Activated naive CD8-positive, alpha-beta T cell treated with anti-CD3 and anti-CD28 coated beads, Interleukin-2, amount 50 U/mL, for 16 hours (primary cell): ENCODE measurements around the gene CAPZA1.

Source experiments
- DNase-seq: peaks from one replicate; pipeline ENCODE4 v3.0.0-alpha.2; 2020; ENCODE audit warnings: low read depth, low spot score

The CAPZA1 gene

DNA sequence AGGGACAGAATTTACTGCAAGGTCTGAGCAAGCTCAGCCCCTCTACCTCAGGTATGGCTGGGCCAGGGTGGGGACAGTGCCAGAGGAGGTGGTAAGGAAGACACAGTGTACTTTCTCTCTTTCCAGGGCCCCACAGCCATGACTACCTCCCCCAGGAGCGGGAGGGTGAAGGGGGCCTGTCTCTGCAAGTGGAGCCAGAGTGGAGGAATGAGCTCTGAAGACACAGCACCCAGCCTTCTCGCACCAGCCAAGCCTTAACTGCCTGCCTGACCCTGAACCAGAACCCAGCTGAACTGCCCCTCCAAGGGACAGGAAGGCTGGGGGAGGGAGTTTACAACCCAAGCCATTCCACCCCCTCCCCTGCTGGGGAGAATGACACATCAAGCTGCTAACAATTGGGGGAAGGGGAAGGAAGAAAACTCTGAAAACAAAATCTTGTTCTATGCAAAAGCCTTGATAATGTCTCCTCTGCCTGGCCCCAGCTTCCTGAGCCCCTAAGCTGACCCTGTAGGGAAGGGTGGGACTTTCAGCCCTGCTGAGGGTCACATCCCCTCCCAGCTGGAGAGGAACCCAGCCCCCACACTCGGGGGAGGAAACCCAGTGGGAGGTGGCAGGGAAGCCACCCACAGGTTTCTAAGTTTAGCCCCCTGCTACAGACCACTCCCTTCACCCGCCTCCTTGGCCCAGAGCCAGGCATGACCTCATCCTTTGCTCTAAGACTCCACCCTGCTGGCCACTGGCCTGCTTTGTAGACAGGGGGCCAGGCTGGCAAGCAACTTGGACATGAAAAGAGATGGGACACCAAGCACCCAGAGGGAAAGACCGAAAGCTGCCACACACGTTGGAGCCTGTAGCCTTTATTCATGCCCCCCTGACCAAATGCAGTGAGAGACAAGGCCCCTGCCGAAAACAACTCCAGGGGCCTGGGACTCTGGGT lies 80.9 kb downstream of the CAPZA1 start:
- peak; percentile 28 for DNase-seq

DNA sequence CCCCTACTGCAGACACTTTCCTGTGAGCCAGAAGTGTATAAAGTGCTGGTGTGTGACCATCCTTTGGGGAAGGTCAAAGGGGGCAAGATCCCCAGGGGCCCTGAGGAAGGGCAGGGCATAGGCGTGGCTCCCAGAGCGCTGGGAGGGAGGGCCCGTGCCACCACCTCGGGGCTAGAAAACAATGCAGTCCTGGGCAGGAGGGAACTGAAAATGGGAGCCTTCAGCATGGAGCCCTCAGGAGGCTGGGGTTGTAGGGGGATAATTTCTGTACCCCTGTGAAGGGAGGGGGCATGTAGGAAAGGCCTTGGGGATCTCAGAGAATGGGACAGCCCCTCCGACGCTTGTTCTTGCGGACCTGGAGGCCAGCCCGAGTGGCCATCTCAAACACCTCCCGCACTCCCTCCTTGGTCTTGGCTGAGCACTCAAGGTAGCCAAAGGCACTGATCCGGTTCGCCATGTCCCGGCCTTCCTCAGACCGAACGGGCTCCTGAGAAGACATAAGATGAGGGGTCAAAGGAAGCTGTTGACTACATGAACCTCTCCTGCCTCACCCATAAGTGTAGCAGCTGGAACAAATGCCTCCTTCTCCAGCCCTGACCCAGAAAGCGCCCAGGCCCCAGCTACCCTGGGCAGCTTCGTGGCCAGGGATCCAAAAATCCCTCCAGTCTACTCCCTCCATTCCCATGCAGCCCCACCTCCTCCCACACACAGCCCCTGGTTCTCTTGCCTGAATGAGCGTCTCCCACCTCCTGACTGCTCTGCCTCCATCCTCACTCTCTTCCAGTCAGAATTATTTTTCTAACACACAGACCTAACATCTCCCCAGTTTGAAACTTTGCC lies 81.8 kb downstream of the CAPZA1 start:
- no peak for DNase-seq

DNA sequence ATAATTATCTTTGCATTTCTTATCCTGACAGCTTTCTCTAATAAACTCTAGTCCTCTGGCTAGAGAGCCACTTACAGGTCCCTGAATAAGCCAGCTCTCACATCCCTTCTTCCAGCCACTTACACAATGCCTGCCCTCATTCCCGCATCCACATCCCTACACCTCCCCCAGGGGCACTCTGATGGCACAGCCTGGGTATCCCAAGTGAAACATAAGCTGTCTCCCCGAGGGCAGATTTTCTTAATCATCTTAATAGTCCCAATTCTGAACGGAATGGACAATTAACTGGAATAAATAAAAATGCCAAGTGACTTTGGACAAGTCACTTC lies 82.4 kb downstream of the CAPZA1 start:
- DNase-seq: no peak

DNA sequence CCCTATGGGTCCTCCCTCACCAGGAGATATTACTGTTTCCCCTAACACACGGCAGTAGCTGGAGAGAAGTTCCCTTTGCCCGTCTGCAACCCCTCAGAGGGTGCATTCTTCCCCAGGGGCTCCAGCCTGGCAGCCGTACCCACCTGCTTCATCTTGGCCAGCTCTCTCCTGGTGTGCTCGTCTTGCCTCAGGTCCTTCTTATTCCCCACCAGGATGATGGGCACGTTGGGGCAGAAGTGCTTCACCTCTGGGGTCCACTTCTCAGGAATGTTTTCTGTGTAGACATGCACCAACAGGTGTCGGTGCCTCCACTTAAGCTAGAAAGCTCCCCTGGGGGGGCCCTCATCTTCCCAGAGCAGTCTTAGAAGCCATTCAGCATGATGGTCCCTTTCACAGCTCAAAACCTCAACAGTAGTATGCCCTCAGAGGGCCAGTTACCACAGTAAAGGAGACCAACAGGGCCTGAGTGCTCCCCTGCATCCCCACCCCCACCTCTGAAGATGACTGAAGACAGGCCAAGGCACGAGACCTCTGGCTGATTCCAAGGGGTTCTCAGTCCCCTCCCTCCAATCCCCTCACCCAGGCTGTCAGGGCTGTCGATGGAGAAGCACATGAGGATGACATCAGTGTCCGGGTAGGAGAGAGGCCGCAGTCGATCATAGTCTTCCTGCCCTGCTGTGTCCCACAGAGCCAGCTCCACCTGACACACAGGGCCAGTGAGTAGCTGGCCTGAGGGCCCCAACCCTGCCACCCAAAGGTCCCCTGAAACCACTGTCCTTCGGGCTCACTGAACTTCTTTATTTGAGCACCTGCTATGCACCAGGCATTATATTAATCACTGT lies 83.0 kb downstream of the CAPZA1 start:
- no peak for DNase-seq

DNA sequence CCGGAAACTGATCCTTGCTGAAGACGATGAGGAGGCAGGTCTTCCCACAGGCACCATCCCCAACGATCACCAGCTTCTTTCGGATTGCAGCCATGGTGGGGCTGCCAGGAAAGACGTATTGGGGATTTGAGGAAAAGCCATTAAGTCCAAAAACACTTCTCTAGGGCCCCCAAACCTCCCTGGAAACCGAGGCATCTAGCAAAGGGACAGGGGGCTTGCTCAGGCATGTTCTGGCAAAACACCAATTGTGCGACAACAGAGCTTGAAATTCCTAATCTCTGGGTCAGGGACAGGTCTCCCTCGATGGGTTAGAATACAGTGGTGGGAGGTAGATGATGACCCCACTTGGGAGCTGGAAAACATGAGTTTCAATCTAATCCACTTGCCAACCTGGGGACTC lies 84.1 kb downstream of the CAPZA1 start:
- no peak for DNase-seq

DNA sequence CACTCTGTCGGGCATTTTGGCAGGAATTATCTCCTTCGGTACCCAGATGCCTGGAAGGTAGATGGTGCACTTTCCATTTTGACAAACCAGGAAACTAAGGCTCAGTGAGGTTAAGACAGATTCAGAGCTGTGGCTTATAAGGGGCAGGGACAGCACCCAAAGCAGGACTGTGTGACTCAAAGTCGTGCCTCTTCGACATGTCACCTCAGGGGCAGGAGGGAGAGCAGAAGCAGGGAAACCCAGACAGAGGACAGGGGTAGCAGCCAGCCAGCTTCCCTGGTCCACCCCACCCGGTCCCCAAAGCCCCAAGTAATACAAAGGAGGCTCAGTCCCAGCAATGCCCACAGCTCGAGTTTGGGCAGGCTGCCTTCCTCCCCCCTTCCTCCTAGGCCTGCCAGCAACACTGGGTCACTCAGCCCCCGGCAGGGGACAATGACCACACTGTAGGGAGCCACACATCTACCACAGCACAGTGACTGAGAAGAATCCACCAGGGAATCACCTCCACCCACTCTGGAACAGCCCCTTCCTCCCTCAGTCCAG lies 84.8 kb downstream of the CAPZA1 start:
- DNase-seq: no peak

DNA sequence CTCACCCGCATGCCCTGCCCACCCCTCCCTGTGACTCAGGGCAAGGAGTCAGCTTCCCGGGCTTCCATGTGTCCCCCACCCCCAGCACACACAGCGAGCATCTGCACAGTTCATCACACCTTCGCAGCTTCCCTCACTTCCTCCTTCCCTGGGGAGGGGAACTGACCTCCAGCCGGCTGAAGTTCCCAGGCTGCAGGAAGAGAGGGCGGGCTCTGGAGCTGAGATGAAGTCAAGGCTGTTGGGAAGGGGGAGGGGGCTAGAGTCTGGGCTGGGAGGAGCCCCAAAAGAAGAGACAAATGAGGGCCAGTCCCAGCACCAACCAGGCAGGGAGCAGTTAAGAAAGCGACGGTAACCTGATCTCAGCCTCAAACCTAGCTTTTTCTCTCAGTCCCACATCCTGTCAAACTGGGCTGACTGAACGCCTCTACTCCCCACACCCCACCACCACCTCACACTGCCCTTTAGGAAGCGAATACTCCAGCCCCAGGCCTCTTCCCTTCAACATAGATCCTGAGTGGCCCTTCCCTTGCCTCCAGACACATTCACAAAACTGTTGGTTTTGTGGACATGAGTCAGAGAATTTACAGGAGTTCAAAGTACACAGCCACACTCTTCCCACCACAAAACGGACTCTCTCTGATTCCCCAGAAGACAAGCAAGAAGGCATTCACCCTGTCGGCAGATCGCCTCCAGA lies 85.4 kb downstream of the CAPZA1 start:
- no peak for DNase-seq

DNA sequence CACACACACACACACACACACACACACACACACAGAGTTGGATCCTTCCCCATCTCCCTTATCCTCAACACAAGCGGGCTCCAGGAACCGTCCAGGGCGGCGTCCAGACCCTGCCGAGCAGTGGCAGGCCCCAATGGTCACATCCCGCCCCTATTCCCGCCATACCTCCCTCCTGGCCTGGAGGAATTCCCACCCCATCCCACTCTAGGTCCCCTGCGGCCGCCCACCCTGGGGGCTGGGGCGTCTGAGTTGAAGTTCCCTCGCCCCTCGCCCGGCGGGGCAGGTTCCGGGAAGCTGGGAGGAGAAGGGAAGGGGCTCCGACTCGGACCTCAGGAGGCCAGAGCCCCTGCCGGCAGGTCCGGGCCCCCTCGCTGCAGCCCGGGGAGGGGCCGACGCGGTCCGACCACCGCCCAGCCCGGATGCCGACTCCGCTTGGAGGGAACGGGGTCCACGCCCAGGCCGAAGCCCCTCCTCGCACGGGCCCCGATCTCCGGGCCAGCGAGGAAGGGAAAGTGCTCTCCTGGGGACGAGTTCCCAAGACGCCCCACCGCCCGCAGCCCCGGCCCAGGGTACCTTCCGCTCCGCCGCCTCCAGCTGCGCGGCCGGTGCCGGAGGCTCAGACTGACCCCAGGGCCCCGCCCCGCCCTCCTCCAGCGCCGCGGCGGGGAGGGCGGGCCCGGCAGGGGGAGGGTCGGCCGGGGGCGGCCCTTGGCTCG lies 87.0 kb downstream of the CAPZA1 start, which contains the start of gene RHOC:
Gene RHOC, minus strand, starts transcription at position 623 of the 716 bp plus-strand sequence. CDS start 3,328 bp downstream, outside the sequence.
- DNase-seq: peak; percentile 44

DNA sequence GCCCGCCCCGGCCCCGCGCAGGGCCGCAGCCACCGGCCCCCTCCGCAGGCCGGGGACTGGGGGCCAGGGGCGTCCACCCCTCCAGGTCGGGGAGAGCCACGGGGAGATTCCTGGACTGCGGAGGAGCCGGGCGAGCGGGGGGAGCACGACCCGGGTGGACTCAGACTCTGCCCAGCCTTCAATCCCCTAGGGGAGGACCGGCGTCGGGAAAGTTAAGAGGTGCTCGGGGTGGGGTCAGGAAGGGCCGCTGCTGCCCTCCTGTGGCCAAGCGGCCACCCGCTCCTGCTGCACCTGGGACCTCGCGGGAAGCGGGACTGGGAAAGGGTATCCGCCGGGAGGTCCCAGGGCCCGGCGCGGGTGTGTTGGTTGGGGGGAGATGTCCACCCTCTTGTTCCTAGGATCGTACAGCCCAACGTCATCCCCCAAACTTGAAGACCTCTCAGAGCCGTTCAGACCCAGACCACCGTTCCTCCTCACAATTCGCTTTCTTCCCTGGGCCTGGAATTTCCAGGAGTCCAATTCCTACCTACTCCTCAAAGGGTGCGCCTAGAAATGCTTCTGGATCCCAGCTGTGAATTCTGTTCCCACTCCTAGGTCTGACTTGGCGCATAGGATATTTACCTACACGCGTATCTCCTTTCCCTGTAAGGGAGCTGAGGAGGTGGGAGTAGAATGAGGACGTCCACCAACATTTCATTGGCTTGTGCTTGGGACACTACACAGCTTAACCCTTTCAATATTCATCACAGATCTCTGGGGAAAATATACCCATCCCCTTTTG lies 87.8 kb downstream of the CAPZA1 start:
- DNase-seq: peak; percentile 30

DNA sequence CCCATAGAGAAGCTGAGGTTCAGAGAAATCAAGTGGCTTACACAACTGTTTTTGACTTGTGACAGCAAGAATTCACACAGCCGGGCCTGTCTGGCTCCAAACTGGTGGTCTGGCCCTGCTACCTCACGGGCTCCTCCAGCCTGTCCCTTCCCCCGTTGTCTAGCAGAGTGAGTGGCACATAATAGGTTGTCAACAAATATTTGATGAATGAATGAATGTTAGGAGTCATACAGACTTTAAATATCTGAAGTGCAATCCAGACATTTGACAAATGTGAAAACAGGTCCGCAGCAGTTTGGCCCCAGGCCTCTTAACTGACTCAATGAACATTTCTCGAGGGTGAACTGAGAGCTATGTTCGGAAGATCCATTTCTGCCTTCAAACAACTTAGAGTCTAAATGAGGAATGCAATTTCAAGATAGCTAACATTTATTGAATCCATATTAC lies 88.4 kb downstream of the CAPZA1 start:
- no peak for DNase-seq

DNA sequence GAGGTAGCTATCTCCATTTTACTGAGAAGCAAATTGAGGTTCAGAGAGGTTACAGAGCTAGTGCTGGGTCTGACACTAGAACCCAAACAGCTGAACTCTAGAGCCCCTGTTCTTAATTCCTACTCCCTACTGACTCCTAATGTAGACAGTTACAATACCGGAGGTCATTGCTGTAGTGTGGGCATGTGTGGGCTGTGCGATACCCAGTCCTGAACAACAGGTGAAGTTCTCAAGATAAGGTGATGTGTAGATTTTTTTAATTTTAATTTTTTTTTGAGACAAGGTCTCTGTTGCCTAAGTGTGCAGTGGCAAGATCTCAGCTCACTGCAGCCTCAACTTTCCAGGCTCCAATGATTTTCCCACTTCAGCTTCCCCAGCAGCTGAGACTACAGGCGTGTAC lies 88.9 kb downstream of the CAPZA1 start:
- no peak for DNase-seq

DNA sequence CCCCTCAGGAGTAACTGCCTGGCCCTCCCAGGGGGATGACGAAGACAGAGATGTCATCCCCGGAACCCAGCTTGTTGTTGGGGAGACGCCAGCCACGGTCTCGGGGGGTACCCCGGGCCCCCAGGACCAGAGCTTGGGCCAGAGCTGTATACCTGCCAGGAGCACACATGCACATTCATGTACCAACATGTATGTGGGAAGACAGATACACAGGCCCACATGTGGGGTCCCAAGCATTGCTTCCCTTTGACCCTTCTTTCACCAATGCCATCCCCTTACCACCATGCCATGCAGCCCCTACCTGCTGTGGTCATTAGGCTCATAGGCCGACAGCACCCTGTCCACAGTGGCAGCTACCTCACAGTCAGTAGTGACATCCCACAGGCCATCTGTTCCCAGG lies 90.5 kb downstream of the CAPZA1 start:
- DNase-seq: no peak

DNA sequence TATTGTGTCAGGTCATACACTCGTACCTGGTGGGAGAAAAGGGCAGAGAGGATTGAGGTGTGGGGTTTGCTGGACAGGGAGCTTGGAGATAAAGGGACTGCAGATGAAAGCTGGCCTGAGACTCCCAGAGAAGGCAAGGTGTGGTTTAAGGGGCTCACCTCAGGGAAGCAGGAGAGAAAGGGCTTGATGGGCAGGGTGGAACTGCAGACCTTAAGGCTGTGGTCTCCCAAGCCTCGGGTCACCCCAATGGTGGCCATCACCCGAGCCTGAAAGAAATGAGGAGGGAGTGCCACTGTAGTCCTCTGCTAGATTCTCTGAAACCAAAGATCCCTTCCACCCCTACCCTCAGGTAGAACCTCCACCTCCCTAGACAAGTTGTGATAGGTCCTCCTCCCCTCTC lies 91.0 kb downstream of the CAPZA1 start:
- no peak for DNase-seq

DNA sequence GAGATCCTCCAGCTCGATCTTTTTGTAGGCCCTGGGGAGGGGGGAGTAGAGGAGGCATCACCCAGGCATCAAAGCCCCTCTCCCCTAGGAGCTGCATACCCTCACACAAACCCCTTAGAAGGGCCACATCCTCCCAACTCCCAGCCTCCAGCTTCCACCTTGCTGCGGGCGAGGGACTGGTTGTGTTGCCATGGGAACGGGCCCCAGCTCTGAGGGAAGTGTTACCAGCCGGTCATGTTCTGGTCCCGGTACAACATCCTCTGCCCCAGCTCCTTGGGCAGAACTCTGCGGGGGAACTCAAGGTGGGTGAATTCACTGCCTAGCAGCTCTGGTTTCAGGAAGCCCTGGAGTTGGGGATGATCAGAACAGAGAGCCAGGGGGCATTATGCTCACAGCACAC lies 91.4 kb downstream of the CAPZA1 start:
- DNase-seq: no peak

DNA sequence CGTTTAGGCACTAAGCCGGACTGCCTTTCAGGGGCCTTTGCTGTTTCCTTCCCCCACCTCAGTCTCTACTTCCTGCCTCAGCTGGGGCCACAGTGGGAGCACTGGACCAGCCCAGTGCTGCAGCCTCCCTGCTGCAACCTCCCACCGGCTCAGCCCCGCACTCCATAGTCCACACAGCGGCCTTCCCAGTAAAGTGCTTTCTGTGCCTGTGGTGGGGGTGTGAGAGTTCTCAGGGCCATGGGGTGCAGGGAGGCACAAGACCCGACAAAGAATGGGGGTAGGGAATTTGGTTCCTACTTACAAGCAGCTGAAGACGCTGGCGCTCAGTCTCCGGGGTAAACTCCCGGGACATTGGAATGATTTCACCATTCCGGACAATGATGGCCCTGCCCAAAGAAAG lies 92.0 kb downstream of the CAPZA1 start:
- DNase-seq: no peak

DNA sequence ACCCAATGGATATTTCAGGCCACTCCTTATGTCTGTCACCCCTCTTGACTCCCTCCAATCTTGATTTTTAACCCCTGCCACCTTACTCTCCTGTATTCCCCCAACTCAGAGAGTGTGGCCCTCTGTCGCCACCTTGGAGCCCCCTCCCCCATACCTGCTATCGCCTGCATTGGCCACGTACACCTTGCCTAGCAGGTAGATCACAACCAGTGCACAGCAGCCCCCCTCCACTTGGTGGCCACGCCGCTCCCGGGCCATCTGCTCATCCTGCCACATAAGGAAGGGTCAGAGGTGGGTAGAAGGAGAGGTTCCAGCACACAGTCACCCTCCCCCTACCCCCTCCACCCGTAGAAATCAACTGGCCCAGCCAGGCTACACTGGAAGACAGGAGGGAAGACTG lies 92.6 kb downstream of the CAPZA1 start:
- DNase-seq: no peak

DNA sequence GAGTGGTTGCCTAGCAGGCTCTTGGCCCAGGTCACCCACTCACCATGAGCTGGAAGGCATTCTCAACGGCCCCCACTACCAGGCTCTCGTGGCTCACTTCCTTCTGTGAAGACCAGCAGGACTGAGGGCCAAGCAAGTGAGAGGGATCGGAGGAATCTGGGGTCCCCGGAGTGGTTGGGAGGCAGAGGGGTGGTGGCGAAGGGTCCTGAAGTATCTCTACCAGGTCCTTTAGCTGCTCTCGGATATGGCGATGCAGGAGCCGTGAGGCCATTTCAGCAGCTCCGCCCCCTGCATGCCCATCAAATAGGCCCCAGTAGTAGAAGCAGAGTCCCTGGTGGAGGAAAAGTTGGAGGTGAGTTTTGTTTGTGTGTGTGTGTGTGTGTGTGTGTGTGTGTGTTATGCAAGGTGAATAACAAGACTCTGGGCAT lies 93.1 kb downstream of the CAPZA1 start:
- no peak for DNase-seq

DNA sequence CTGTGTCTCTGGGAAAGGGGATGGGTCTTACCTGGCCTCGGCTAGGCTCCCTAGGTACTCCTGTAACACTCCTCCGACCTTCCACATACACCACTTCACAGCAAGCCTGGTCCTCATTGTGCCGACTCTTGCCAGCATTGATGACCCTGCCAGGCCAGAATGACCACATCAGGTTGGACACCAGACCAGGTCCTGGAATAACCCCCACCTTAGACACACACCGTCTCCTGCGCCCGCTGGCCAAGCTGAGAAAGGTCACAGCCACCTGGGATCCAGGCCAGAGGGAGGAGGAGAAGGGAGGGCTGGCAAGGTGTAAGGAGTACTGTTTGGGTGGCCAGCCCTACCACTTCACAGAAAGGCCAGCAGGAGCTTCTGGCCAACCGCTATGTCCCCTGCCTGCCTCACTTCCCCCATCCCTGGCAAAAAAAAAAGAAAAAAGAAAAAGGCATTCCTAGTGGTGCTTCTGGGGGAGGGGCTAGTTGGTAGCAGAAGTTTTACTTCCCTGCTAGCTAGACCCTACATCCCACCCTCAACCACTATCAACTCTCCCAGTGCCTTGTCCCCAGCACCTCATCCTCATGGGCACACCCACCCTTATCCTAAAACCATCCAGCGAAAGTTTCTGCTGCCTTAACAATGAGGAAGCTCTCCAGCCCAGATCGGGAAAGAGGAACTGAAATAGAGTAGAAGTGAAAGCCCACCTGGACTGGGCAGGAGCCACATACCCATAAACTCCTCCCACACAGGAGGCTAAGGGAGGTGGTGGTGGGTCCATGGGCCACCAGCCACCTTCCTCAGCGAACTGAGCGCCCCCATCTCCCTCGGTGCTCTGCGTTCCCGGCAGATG lies 94.1 kb downstream of the CAPZA1 start:
- no peak for DNase-seq
